BJ (cell line): ENCODE results near the gene PIANP. TPM values are rescaled to one million over a fixed set of nuclear protein-coding genes. Genes with fewer than 3 reads are reported as not detected.

Experiments used
- CTCF ChIA-PET: fragments of 350-600 bp; formaldehyde crosslinking; extraction: SDS; loops from one replicate; lab custom pipeline; 2021; ENCODE audit warnings: antibody characterized with exemption, inconsistent platforms; lab: Yijun Ruan, JAX
- POLR2A ChIA-PET: fragments of 300-600 bp; sonication (Branson Sonifier 250); formaldehyde crosslinking; extraction: SDS; loops from one replicate; lab custom pipeline; 2021; ENCODE audit warnings: antibody characterized with exemption; lab: Charles Lee
- DNase-seq: peaks from one replicate; pipeline ENCODE4 v3.0.0-alpha.2; 2011; ENCODE audit warnings: low read depth
- H3K27me3 ChIP-seq: 2 replicates; pipeline ENCODE4 v1.6.0; 2011; ENCODE audit warnings: low read length; ENCODE audit not compliant: control insufficient read depth, insufficient read depth
- H3K36me3 ChIP-seq: 2 replicates; pipeline ENCODE4 v1.5.1; 2011; ENCODE audit warnings: low read length; ENCODE audit not compliant: control insufficient read depth, insufficient read depth
- H3K4me3 ChIP-seq: 2 replicates; pipeline ENCODE4 v1.5.1; 2011; ENCODE audit warnings: low read depth, mild to moderate bottlenecking, control low read depth, low read length
- CTCF ChIP-seq: IDR thresholded peaks from 2 replicates; pipeline ENCODE4 v1.5.1; 2011; ENCODE audit warnings: low read depth, mild to moderate bottlenecking, control low read depth, inconsistent platforms, low read length, moderate library complexity; ENCODE audit not compliant: insufficient read depth
- polyA plus RNA-seq: library from polyadenylated mRNA; depleted of rRNA; stranded (reverse); fragments of >200 nt; gene quantifications from 2 replicates; pipeline ENCODE4 v1.2.3, GENCODE V29; 2011

PIANP gene
- polyA plus RNA-seq, 1 experiment = 0.59 TPM

- peaks cover 27% of the 10 kb centered on the region for H3K36me3 ChIP-seq
- CTCF ChIA-PET = interaction anchor here (1.0 to 1.5 kb wide), 3 partner anchors 10 to 30 kb away, joined by 3 to 5 read pairs (median 4); no protein-coding TSS in a partner anchor
- POLR2A ChIA-PET = no interaction called here
- no peaks in the 10 kb centered on the region for H3K27me3 ChIP-seq
- TF ChIP-seq CTCF = no peak
- H3K4me3 ChIP-seq = no peak overlapping the region
- no peak for DNase-seq
Observed at GRCh38 chr12:6667559-6668210, 32.9 kb downstream of the PIANP start.

GRCh38 chr12:6666211-6666610, 34.4 kb downstream of the PIANP start:
- peaks cover 22% of the 10 kb centered on the region for H3K36me3 ChIP-seq
- H3K4me3 ChIP-seq = no peak overlapping the region
- no peaks in the 10 kb centered on the region for H3K27me3 ChIP-seq
- ChIA-PET POLR2A (no interaction called here), CTCF (interaction anchor here (1.4 to 1.6 kb wide), 2 partner anchors 8 to 112 kb away, joined by 3 to 5 read pairs; no protein-coding TSS in a partner anchor)
- no peak for DNase-seq
- no peak for TF ChIP-seq CTCF

- CTCF ChIA-PET = interaction anchor here (0.8 to 2.1 kb wide), 6 partner anchors 9 to 114 kb away, joined by 3 to 6 read pairs (median 4); no protein-coding TSS in a partner anchor
- POLR2A ChIA-PET = no interaction called here
- TF ChIP-seq CTCF = no peak
- DNase-seq = no peak
- Histone ChIP-seq H3K36me3 (peaks cover 12% of the 10 kb centered on the region), H3K4me3 (no peak overlapping the region), H3K27me3 (no peaks in the 10 kb centered on the region)
Observed at GRCh38 chr12:6664902-6665301, 35.7 kb downstream of the PIANP start.

- TF ChIP-seq CTCF = no peak
- CTCF ChIA-PET = interaction anchor here (1.1 to 2.1 kb wide), 4 partner anchors 21 to 99 kb away, joined by 3 to 6 read pairs (median 4); no protein-coding TSS in a partner anchor
- peaks cover 10% of the 10 kb centered on the region for H3K36me3 ChIP-seq
- H3K4me3 ChIP-seq = peak within 1 kb of the TSS; percentile 75
- POLR2A ChIA-PET = no interaction called here
- peak; percentile 98 for DNase-seq
- no peaks in the 10 kb centered on the region for H3K27me3 ChIP-seq
Observed at GRCh38 chr12:6662906-6663742, 37.5 kb downstream of the PIANP start, which contains the start of gene ING4. TSS of gene ING4 (minus strand) at chr12:6663119. CDS start at chr12:6663101, 18 bp downstream.

GRCh38 chr12:6662602-6662905, 38.1 kb downstream of the PIANP start:
- peak overlapping the region; percentile 75 for H3K4me3 ChIP-seq
- no peak for DNase-seq
- TF ChIP-seq CTCF = no peak
- no peaks in the 10 kb centered on the region for H3K27me3 ChIP-seq
- ChIA-PET POLR2A (no interaction called here), CTCF (no interaction called here)
- peaks cover 7% of the 10 kb centered on the region for H3K36me3 ChIP-seq
